PFSK-1 (cell line): ENCODE results near the gene RNF217.

Source experiments
- FOXP2 ChIP-seq: optimal IDR thresholded peaks from 2 replicates; pipeline ENCODE3; 2011; ENCODE audit warnings: borderline replicate concordance, control low read depth, inconsistent platforms; ENCODE audit not compliant: insufficient read depth; ENCODE audit errors: extremely low read length, extremely low read depth
- POLR2AphosphoS5 ChIP-seq: IDR thresholded peaks from 2 replicates; pipeline ENCODE4 v1.6.1; 2012; ENCODE audit warnings: low read depth, mild to moderate bottlenecking, control low read depth, low read length, moderate library complexity
- REST ChIP-seq, 2 experiments: IDR thresholded peaks; 2 replicates each; pipeline versions ENCODE4 v1.6.1 to v1.8.0; 2011 to 2012; ENCODE audit warnings: low read depth in 2 of 2, low read length in 2 of 2, control low read depth in 1 of 2, inconsistent platforms in 1 of 2, mild to moderate bottlenecking in 1 of 2, moderate library complexity in 1 of 2; ENCODE audit not compliant: insufficient read depth in 1 of 2
- SIN3A ChIP-seq: IDR thresholded peaks from 2 replicates; pipeline ENCODE4 v1.6.1; 2012; ENCODE audit warnings: mild to moderate bottlenecking, low read length, moderate library complexity, borderline replicate concordance; ENCODE audit not compliant: insufficient read depth
- TAF1 ChIP-seq: IDR thresholded peaks from 2 replicates; pipeline ENCODE4 v1.6.1; 2012; ENCODE audit warnings: low read length, control low read depth, borderline replicate concordance; ENCODE audit not compliant: insufficient read depth

DNA sequence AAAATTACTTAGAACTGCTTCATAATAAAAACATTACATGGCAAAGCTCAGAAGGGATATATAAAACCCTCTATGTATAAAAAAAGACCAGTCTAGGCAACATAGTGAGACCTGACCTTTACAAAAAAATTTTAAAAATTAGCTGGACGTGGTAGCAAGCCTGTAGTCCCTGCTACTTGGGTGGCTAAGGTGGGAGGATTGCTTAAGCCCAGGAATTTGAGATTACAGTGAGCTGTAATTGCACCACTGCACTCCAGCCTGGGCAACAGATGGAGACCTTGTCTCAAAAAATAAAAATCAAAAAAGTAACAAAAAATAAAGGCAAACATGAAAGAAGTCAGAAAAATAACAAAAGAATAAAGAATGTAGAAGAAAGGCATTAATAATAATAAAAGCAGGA is 169.8 kb downstream of the RNF217 start:
- no peak for TF ChIP-seq TAF1
- no peak for TF ChIP-seq POLR2AphosphoS5
- TF ChIP-seq SIN3A, result no peak
- no peak for TF ChIP-seq FOXP2
- TF ChIP-seq REST (IDR thresholded peaks at IDR 0.05; ENCODE audit: insufficient read depth in 1 of 2, low read depth in 2 of 2, low read length in 2 of 2), result no peak
